ENCODE data around the gene CPB2. TPM values are rescaled to one million over a fixed set of nuclear protein-coding genes. Genes with fewer than 3 reads are reported as not detected.

Gene CPB2
- total RNA-seq, 4 donors from 2014 or later = not detected

- Histone ChIP-seq H3K9me3 (no peaks in the 10 kb centered on the region), H3K27ac (no peak overlapping the region), H3K27me3 (peaks cover 0 to 9% (median 0%) of the 10 kb centered on the region in 4 donors), H3K4me3 (no peak overlapping the region), H3K36me3 (no peaks in the 10 kb centered on the region), H3K4me1 (no peaks in the 10 kb centered on the region)
- intact Hi-C loops (cut with DNase I) = no loop called here
- TF ChIP-seq POLR2A (IDR thresholded peaks at IDR 0.05) (no peak), CTCF (IDR thresholded peaks at IDR 0.05) (no peak)
- no peak for DNase-seq
These were observed 17.4 kb downstream of the CPB2 start for GRCh38 chr13:46087481-46087880.

GRCh38 chr13:46086985-46087384 is 17.8 kb downstream of the CPB2 start:
- peaks cover 0 to 9% (median 0%) of the 10 kb centered on the region in 4 donors for H3K27me3 ChIP-seq
- H3K4me1 ChIP-seq = no peaks in the 10 kb centered on the region
- no peaks in the 10 kb centered on the region for H3K9me3 ChIP-seq
- no peak overlapping the region for H3K27ac ChIP-seq
- TF ChIP-seq POLR2A (IDR thresholded peaks at IDR 0.05) = no peak
- TF ChIP-seq CTCF (IDR thresholded peaks at IDR 0.05) = no peak
- no peaks in the 10 kb centered on the region for H3K36me3 ChIP-seq
- 82 to 87% methylated on average over 3 to 8 of the region's 12 CpGs for WGBS, 2 donors
- intact Hi-C loops (cut with DNase I) = no loop called here
- no peak overlapping the region for H3K4me3 ChIP-seq
- DNase-seq = no peak

GRCh38 chr13:46086421-46086922 is 18.4 kb downstream of the CPB2 start:
- Histone ChIP-seq H3K4me1 (no peaks in the 10 kb centered on the region), H3K9me3 (no peaks in the 10 kb centered on the region), H3K4me3 (no peak overlapping the region), H3K27me3 (peaks cover 0 to 9% (median 0%) of the 10 kb centered on the region in 4 donors), H3K27ac (no peak overlapping the region), H3K36me3 (no peaks in the 10 kb centered on the region)
- intact Hi-C loops (cut with DNase I) = no loop called here
- 64 to 86% methylated on average over 3 to 11 of the region's 12 CpGs for WGBS, 2 donors
- TF ChIP-seq CTCF (IDR thresholded peaks at IDR 0.05) = no peak
- no peak for TF ChIP-seq POLR2A (IDR thresholded peaks at IDR 0.05)
- DNase-seq = no peak

- TF ChIP-seq CTCF (IDR thresholded peaks at IDR 0.05) (no peak), POLR2A (IDR thresholded peaks at IDR 0.05) (no peak)
- intact Hi-C loops (cut with DNase I) = no loop called here
- 97 to 100% methylated on average over 1 to 7 of the region's 13 CpGs for WGBS, 2 donors
These were observed 19.1 kb downstream of the CPB2 start for GRCh38 chr13:46085737-46086136.

GRCh38 chr13:46082324-46082723 is 22.5 kb downstream of the CPB2 start:
- Histone ChIP-seq H3K27me3 (peaks cover 0 to 4% (median 0%) of the 10 kb centered on the region in 4 donors), H3K4me3 (no peak overlapping the region), H3K4me1 (no peaks in the 10 kb centered on the region), H3K9me3 (no peaks in the 10 kb centered on the region), H3K36me3 (no peaks in the 10 kb centered on the region), H3K27ac (no peak overlapping the region)
- intact Hi-C loops (cut with DNase I) = no loop called here
- DNase-seq = no peak
- TF ChIP-seq CTCF (IDR thresholded peaks at IDR 0.05) (no peak), POLR2A (IDR thresholded peaks at IDR 0.05) (no peak)
- 89 to 92% methylated on average over 5 of the region's 5 CpGs for WGBS, 2 donors

More at GRCh38 chr13:46085737-46086136, 19.1 kb downstream of the CPB2 start:
- Histone ChIP-seq H3K4me3 (no peak overlapping the region), H3K4me1 (no peaks in the 10 kb centered on the region), H3K27me3 (peaks cover 0 to 9% (median 0%) of the 10 kb centered on the region in 4 donors), H3K36me3 (no peaks in the 10 kb centered on the region), H3K9me3 (no peaks in the 10 kb centered on the region), H3K27ac (no peak overlapping the region)
- DNase-seq = no peak
